PC-3 (cell line): ENCODE data around the gene SPOCD1.

Experiments used
- EZH2 ChIP-seq: fragments of 300-600 bp; sonication (generic); IDR thresholded peaks from one replicate; pipeline ENCODE4 v1.6.1; 2017; ENCODE audit warnings: antibody characterized with exemption, mild to moderate bottlenecking, low read length; ENCODE audit not compliant: unreplicated experiment
- EZH2phosphoT487 ChIP-seq: fragments of 300-600 bp; sonication (generic); IDR thresholded peaks from 2 replicates; pipeline ENCODE4 v1.6.1; 2018; ENCODE audit warnings: mild to moderate bottlenecking, antibody characterized with exemption, low read length, borderline replicate concordance
- TF ChIP-seq, protein P1 (sequence below): fragments of 300-600 bp; sonication (generic); conservative IDR thresholded peaks from 2 replicates; pipeline ENCODE4 v1.5.1; 2017; ENCODE audit warnings: antibody characterized with exemption, low read depth, mild to moderate bottlenecking, low read length

DNA sequence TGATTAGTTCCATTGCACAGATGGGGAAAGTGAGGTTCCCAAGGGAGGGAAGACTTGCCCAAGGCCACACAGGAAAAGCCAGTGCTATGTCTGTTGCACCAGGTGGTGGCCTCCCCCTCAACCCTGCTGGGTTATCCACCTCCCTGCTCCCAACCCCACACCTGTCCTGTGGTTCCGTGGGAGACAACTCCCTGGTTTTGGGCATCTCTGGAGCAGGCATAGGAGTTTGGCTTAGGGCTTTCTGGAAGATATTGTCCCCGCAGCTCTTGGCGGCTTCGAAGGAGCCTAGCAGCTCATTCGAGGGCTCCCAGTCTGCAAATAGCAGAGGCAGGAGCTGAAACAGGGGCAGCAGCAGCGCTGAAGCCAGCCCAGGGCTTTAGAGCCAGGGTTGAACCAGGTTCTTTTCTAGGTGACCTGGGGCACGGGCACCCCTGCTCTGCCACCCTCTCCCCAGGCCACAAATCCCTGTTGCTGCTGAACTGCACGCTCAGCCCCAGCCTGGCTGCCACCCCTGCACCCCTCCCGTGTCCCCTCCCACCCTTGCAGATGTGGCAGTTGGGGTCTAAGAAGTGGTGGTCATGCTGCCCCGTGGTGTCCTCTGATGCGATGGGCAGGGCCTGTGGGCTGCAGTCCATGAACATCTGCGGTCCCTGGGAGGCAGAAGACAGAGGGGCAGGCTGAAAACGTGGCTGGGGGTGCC lies 22.1 kb downstream of the SPOCD1 start:
- TF ChIP-seq, protein P1, sequence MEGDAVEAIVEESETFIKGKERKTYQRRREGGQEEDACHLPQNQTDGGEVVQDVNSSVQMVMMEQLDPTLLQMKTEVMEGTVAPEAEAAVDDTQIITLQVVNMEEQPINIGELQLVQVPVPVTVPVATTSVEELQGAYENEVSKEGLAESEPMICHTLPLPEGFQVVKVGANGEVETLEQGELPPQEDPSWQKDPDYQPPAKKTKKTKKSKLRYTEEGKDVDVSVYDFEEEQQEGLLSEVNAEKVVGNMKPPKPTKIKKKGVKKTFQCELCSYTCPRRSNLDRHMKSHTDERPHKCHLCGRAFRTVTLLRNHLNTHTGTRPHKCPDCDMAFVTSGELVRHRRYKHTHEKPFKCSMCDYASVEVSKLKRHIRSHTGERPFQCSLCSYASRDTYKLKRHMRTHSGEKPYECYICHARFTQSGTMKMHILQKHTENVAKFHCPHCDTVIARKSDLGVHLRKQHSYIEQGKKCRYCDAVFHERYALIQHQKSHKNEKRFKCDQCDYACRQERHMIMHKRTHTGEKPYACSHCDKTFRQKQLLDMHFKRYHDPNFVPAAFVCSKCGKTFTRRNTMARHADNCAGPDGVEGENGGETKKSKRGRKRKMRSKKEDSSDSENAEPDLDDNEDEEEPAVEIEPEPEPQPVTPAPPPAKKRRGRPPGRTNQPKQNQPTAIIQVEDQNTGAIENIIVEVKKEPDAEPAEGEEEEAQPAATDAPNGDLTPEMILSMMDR = no peak
- TF ChIP-seq EZH2 (no peak), EZH2phosphoT487 (no peak)
